H1 (cell line): ENCODE data around the gene OPRD1. TPM values are rescaled to one million over a fixed set of nuclear protein-coding genes. Genes with fewer than 3 reads are reported as not detected.

Experiments used
- ATF2 ChIP-seq: IDR thresholded peaks from 2 replicates; pipeline ENCODE4 v1.6.1; 2012; ENCODE audit warnings: low read length, inconsistent platforms
- BRCA1 ChIP-seq: IDR thresholded peaks from 2 replicates; pipeline ENCODE4 v1.6.1; 2012; ENCODE audit warnings: low read depth, low read length, improper control_type of control experiment
- CTBP2 ChIP-seq: IDR thresholded peaks from 2 replicates; pipeline ENCODE4 v1.7.0; 2011; ENCODE audit warnings: borderline replicate concordance, mild to moderate bottlenecking, moderate library complexity, mixed read lengths, low read length; ENCODE audit not compliant: insufficient read depth, insufficient read length
- E2F6 ChIP-seq: IDR thresholded peaks from 2 replicates; pipeline ENCODE4 v1.6.1; 2012; ENCODE audit warnings: inconsistent platforms
- EGR1 ChIP-seq: IDR thresholded peaks from 2 replicates; pipeline ENCODE4 v1.6.1; 2011; ENCODE audit warnings: low read depth, low read length, borderline replicate concordance
- GTF2F1 ChIP-seq: IDR thresholded peaks from 2 replicates; pipeline ENCODE4 v1.6.1; 2012; ENCODE audit warnings: low read depth, low read length, improper control_type of control experiment, borderline replicate concordance
- HDAC2 ChIP-seq, 2 experiments: fragments of 300-600 bp in 1 of 2; sonication (generic) in 1 of 2; IDR thresholded peaks; 2 replicates each; pipeline ENCODE4 v1.6.1; 2011 to 2012; ENCODE audit warnings: low read depth in 2 of 2, low read length in 2 of 2, mild to moderate bottlenecking in 2 of 2, moderate library complexity in 2 of 2, borderline replicate concordance in 1 of 2, inconsistent platforms in 1 of 2
- JUND ChIP-seq: IDR thresholded peaks from 2 replicates; pipeline ENCODE4 v1.6.1; 2011; ENCODE audit warnings: mild to moderate bottlenecking, improper control_type of control experiment, low read length
- MAX ChIP-seq: IDR thresholded peaks from 2 replicates; pipeline ENCODE4 v1.6.1; 2012; ENCODE audit warnings: inconsistent platforms
- PHF8 ChIP-seq: fragments of 200-600 bp; sonication (generic); conservative IDR thresholded peaks from 2 replicates; pipeline ENCODE4 v1.7.1; 2012; ENCODE audit warnings: low read depth, mild to moderate bottlenecking, inconsistent platforms, low read length, moderate library complexity
- RBBP5 ChIP-seq: IDR thresholded peaks from 2 replicates; pipeline ENCODE4 v1.7.1; 2012; ENCODE audit warnings: low read depth, mild to moderate bottlenecking, inconsistent platforms, low read length, moderate library complexity, borderline replicate concordance
- RFX5 ChIP-seq: IDR thresholded peaks from 2 replicates; pipeline ENCODE4 v1.6.1; 2011; ENCODE audit warnings: low read depth, low read length, improper control_type of control experiment, borderline replicate concordance
- RXRA ChIP-seq: IDR thresholded peaks from 2 replicates; pipeline ENCODE4 v1.6.1; 2011; ENCODE audit warnings: low read depth, mild to moderate bottlenecking, low read length, moderate library complexity; ENCODE audit not compliant: insufficient read depth
- SIX5 ChIP-seq: IDR thresholded peaks from 2 replicates; pipeline ENCODE4 v1.6.1; 2011; ENCODE audit warnings: mild to moderate bottlenecking, low read depth, low read length
- SUZ12 ChIP-seq: fragments of 200-600 bp; sonication (generic); IDR thresholded peaks from 2 replicates; pipeline ENCODE4 v1.6.1; 2012; ENCODE audit warnings: mild to moderate bottlenecking, inconsistent platforms, low read length, moderate library complexity, mixed read lengths
- TAF7 ChIP-seq: optimal IDR thresholded peaks from 2 replicates; pipeline ENCODE3; 2011; ENCODE audit warnings: low read depth, mild to moderate bottlenecking, inconsistent platforms, low read length, moderate library complexity, borderline replicate concordance
- TBP ChIP-seq: IDR thresholded peaks from 2 replicates; pipeline ENCODE4 v1.6.1; 2011; ENCODE audit warnings: low read depth, low read length, improper control_type of control experiment
- TEAD4 ChIP-seq: IDR thresholded peaks from 2 replicates; pipeline ENCODE4 v1.6.1; 2012; ENCODE audit warnings: low read depth, low read length, inconsistent platforms, mixed read lengths
- USF2 ChIP-seq: IDR thresholded peaks from 2 replicates; pipeline ENCODE4 v1.6.1; 2011; ENCODE audit warnings: low read length, improper control_type of control experiment
- polyA plus RNA-seq, 7 experiments: library from polyadenylated mRNA; depleted of rRNA in 3 of 7; stranded (reverse) in 5 of 7; unstranded in 2 of 7; fragments of >200 nt in 5 of 7; fragments of 200-250 nt in 2 of 7; gene quantifications; 1 replicate in 5 of 7; 2 replicates in 1 of 7; 4 replicates in 1 of 7; pipeline versions ENCODE4 v1.2.1 to v1.2.3, GENCODE V29; 2011 to 2013; ENCODE audit warnings: missing spikeins in 2 of 7, mixed read lengths in 2 of 7
- total RNA-seq: library from RNA; stranded (reverse); fragmentation: NEBNext Ultra II Directional; extraction: Animal tissue kit (Norgen Biotek cat#: 25700); gene quantifications from 2 replicates; pipeline ENCODE4 v1.2.1, GENCODE V29; 2021

OPRD1 gene
- total and polyA plus RNA-seq, 2 of the 8 experiments (the other 6 are each of a cell fraction or from before 2014, with no cell fraction given) = 2.6 to 3.7 TPM

- TF ChIP-seq USF2 = peak; percentile 65
- no peak for TF ChIP-seq ATF2
- no peak for TF ChIP-seq TBP
- TF ChIP-seq CTBP2 = no peak
- TF ChIP-seq EGR1 = peak; percentile 64; the same call in 1 of the 2 replicates
- peak; percentile 88 for TF ChIP-seq MAX
- no peak for TF ChIP-seq TAF7
- no peak for TF ChIP-seq TEAD4
- TF ChIP-seq SUZ12 = peak; percentile 72
- TF ChIP-seq E2F6 = peak; percentile 75
- no peak for TF ChIP-seq SIX5
- TF ChIP-seq BRCA1 = no peak
- no peak; the same call in 1 of the 2 replicates for TF ChIP-seq RBBP5
- TF ChIP-seq PHF8 = peak; percentile 50
- TF ChIP-seq JUND = no peak
- TF ChIP-seq HDAC2 (IDR thresholded peaks at IDR 0.05; ENCODE audit: borderline replicate concordance in 1 of 2, low read depth in 2 of 2, low read length in 2 of 2) = no peak
- TF ChIP-seq RFX5 = no peak
- no peak for TF ChIP-seq GTF2F1
- TF ChIP-seq RXRA = no peak
Measured at GRCh38 chr1:28811766-28812668, at the start of gene OPRD1 (continued).
